Left forelimb (tissue), 1 donor: ENCODE data around the gene PTGER4.
A peak's percentile ranks its signal among the peaks of the same experiment; 100 is the strongest.

Source experiments
- DNase-seq: peaks from one replicate; pipeline ENCODE4 v3.0.0-alpha.2; 2018; ENCODE audit warnings: low spot score

PTGER4 gene

GRCh38 chr5:40669606-40670390, 9.9 kb upstream of the PTGER4 start:
- no peak for DNase-seq

GRCh38 chr5:40672425-40672824, 7.3 kb upstream of the PTGER4 start:
- DNase-seq = no peak

- DNase-seq = no peak
Measured at GRCh38 chr5:40674661-40675235, 5.0 kb upstream of the PTGER4 start.

- no peak for DNase-seq
Measured at GRCh38 chr5:40675396-40676133, 4.2 kb upstream of the PTGER4 start.

GRCh38 chr5:40676613-40677343, 2.9 kb upstream of the PTGER4 start:
- no peak for DNase-seq

- no peak for DNase-seq
Measured at GRCh38 chr5:40677456-40677855, 2.3 kb upstream of the PTGER4 start.

- no peak for DNase-seq
Measured at GRCh38 chr5:40678026-40678425, 1.7 kb upstream of the PTGER4 start.

- DNase-seq = no peak
Measured at GRCh38 chr5:40678460-40679147, 1.1 kb upstream of the PTGER4 start.

GRCh38 chr5:40679148-40679912, 385 bp upstream of the PTGER4 start:
- peak; percentile 95 for DNase-seq

GRCh38 chr5:40680741-40681362, 1.1 kb downstream of the PTGER4 start:
- DNase-seq = peak; percentile 70

GRCh38 chr5:40681363-40682153, 1.8 kb downstream of the PTGER4 start:
- DNase-seq = peak; percentile 67

GRCh38 chr5:40682154-40683017, 2.7 kb downstream of the PTGER4 start:
- DNase-seq = no peak

GRCh38 chr5:40683305-40683704, 3.6 kb downstream of the PTGER4 start:
- no peak for DNase-seq

GRCh38 chr5:40685193-40685592, 5.5 kb downstream of the PTGER4 start:
- DNase-seq = no peak

- DNase-seq = no peak
Measured at GRCh38 chr5:40685976-40686486, 6.3 kb downstream of the PTGER4 start.

GRCh38 chr5:40687321-40687720, 7.6 kb downstream of the PTGER4 start:
- no peak for DNase-seq

GRCh38 chr5:40688127-40688761, 8.5 kb downstream of the PTGER4 start:
- peak; percentile 86 for DNase-seq

- no peak for DNase-seq
Measured at GRCh38 chr5:40688996-40689395, 9.3 kb downstream of the PTGER4 start.
